ENCODE data around the gene ZFP92.

The ZFP92 gene

GRCh38 chrX:153441296-153441695, 30.0 kb downstream of the ZFP92 start:
- DNase-seq, result no peak

DNA sequence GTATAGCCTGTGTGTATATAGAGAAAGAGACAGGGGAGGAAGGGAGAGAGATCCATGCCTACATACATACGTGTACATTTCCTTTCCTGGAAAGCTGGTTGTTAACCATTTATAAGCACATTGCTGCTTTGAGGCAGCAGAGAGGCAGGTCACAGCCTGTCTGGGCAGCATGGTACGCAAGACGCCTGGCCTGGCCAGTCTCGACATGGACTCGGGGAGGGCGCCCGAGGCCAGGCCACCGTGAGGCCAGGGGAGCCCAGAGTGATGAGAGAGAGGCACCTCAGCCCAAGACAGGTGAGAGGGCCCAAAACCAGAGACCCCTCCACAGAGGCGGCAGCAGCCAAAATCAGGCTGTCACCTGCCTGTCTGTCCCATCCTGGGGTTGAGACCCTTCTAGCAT, 30.7 kb downstream of the ZFP92 start:
- DNase-seq, result no peak

GRCh38 chrX:153442463-153442862, 31.2 kb downstream of the ZFP92 start:
- DNase-seq, result no peak

DNA sequence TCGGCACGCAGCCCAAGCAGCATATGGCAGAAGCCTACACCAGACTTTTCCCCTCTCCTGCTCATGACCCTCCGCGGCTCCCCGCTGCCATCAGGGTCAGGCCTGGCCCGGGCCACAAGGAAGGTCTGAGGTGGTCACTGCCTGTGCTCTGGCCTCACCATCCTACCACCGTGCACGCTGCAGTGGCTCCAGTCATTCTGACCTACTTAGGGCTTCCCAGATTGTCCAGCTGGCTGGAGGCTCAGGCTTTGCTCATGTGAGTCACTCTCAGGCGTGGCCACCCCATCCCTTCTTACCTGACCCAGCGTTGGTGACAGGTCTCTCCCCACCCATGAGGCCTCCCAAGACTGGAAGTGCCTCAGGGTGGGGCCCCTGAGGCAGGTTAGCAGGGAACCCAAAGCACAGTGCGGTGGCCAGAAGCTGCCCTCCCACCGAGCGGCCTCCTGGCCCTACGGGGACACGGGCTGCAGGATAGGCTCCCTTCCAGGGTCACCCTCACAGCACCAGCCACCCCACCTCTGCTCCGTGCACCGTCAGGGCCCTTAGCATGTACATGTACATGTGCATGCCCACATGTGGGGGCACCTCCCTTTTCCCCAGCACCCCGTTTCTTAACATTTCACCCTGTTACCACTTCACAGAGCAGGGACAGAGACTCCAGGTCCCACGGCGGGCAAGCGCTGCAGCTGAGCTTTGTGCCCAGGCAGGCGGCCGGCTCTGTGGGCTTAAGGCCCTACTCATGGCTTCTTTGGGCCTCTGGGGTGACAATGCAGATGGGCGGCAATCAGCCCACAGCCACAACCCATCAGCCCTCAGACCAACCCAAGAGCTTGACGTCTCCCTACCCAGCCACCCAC, 32.4 kb downstream of the ZFP92 start:
- DNase-seq, result no peak

GRCh38 chrX:153444333-153445011, 33.2 kb downstream of the ZFP92 start:
- no peak for DNase-seq

DNA sequence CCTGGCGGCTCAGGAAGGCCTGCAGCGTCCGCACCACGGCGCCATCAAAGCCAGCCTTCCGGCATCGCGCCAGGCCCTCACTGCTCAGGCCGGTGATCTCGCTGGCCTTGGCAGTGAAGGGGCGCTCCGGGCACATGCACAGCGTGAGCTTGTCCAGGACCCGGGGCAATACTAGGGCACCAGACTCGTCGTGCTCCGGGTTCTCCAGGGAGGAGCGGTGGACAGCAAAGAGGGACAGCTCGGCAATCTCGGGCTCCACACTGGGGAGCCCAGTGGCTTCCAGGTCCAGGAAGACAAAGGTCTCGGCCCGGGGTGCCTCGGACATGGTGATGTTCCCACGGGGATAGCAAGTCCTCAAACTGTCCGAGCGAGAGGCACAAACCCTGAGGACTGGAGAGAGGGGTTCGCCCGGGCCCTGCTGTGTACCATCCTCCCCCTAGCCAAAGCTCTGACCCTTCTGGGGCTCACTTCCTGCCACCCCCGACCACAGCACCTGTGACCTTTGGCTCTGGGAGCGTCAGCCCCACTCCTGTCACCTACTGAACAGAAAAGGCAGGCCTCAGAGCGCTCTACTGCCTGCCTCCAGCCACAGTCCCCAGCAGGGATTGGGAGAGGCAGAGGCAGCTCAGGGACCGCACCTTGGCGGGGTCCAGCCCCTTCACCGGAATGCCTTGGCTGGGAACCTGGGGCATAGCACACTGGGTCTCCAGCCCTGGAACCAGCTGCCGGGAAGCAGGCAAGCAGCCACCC, 34.0 kb downstream of the ZFP92 start:
- no peak for DNase-seq

DNA sequence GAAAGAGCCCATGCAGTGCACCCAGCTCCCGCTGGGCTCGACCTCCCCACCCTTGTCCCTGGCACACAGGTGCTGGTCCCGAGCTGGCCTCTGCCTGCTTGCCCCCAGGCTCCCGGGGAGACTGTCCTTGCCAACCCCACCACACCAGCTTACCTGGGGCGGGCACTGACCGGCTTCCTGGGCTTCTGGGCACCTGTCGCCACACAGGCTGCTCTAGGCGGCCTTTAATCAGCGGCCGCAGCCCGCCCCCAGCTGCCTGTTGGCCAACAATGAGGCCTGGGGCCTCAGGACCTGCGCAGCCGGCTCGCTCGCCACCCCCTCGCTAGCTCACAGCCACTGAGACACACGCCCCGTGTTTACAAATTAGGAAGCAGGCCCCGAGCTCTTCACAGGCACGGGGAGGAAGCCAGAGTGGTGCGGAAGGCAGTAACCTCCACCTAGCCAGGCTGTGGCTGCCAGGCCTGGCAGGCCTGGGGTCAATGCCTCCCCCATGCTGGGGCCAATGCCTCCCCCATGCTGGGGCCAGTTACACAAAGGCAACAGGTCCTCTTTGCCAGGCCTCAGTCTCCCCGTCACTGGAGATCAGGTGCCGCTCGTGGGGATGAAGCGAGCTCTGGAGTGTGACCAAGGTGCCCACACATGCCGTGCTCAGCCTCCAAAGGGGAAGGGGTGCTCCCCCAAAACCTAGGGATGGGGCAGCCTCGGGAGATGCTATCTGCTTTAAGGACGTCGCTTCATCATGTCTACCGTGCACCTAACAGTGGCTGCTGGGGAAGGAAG, 34.8 kb downstream of the ZFP92 start, which contains the start of gene TREX2:
Gene TREX2, minus strand, starts transcription at position 201 of the 780 bp plus-strand sequence. CDS start 626 bp downstream, outside the sequence.
- DNase-seq, result no peak

DNA sequence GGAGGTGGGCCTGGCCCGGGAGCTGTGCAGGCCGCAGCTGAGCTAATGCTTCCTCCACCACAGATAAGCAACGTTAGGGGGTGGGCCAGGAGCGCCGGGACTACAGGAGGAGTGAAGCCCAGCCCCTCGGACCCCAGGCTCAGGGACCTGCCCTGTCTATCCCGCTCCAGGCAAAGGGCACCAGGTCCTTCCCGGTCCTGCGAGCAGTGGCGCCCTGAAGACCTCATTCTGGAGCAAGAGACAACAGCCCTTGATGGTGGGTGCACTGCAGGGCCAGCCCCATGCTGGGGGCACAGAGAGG, 35.3 kb downstream of the ZFP92 start:
- DNase-seq, result no peak

GRCh38 chrX:153446950-153447580, 35.8 kb downstream of the ZFP92 start:
- no peak for DNase-seq

- DNase-seq, result no peak
Measured at GRCh38 chrX:153447581-153447960, 36.3 kb downstream of the ZFP92 start.

DNA sequence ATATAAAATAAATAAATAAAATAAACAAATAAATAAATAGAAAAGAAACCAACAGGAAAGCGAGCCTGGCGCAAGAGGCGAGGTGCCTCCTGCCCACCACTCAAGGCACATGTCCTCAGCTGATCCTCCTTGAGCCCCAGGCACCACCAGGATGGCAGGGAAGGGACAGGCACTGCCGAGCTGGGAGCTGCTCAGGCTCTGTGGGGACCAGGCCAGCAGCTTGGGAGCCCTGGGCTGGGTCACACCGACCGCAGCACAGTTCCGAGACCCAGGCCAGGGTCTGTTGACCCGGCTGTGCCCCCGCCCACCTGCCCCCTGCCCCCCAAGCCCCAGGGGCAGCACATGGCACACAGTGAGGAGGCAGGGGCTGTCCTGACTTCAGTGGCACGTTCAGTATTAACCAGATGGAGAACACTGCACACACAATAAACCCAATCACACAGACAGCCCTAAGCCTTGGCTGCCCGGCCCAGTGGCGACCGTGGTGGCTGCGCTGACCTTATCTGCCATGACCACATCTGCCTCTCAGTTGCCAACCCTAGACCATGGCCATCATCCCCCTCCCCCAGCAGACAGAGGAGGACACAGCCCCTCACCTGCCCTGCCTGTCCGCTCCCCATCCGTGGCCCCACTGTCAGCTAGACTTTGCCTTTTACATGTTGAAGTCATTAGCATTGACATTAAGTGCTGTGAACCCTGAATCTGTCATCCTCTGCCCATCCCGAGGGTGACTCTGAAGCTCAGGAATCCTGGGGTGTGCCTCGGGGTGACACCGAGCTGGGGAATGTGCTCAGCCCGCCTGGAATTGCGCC, 37.5 kb downstream of the ZFP92 start:
- no peak for DNase-seq

- no peak for DNase-seq
Measured at GRCh38 chrX:153449368-153450113, 38.3 kb downstream of the ZFP92 start.

DNA sequence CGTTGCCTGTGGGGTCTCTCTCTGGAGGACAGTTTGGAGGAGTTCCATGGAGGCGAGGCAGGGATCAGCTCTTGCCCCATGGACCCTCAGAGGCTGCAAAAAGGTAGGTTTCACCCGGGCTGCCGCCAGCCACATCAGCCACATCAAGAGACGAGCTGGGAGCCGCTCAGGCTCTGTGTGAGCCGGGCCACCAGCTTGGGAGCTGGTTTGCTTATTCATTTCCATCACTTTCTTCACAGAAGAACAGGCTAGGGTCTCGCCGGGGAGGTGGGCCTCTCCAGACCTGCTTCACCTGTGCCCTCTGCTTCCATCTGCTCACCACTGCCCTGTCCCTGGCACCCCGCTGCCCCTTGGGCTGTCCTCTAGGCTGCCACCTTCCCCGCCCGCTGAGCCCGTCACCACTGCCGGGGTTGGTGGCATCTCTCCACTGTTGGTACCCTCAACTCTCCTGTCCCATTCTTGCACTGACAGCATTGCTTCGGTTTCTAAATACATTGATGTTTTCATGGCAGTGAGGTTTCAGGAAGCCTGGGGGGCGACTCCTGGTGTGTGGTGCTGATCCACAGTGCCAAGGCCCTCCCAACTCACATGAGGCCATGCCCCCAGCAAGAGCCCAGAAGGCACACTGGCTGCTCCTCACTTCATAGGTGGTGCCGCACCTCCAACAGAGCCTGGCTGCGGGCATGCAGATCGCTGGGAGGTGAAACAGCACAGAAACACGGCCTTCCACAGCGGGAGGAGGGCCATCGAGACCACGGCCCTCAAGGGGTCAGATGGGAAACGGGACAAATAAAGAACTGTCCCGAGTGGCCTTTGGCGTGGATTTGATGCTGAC, 39.1 kb downstream of the ZFP92 start:
- DNase-seq, result no peak

- no peak for DNase-seq
Measured at GRCh38 chrX:153450949-153451277, 39.6 kb downstream of the ZFP92 start.

DNA sequence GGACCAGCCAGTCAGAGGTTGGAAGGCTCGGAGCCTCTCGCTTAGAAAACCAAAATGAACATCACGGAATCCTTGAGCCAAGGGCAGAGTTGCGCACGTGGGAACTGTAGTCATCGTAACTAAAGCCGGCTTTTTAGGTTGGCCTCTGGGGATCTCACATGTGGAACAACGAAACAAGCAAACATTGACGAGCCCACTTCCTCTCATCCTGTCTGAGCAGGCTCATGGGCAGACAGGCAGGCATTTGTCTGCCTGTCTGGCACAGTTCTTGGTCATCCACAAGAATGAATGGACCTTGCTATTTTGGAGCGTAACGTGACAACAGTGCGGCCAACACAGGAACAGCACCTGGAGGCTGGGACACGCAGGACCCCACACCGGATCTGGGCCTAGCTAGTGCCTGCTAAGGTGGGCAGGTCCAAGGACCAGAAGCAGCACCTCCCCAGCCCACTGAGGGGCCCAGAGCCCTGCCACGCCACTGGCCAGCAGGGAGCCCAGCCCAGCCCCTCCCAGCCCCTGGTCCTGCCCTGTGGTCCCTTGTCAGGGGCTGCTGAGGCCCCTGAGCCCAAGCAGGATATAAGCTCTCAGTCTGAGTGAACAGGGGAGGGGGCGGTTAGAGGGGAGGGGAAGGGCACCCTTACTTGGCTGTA, 43.8 kb downstream of the ZFP92 start:
- DNase-seq, result no peak

DNA sequence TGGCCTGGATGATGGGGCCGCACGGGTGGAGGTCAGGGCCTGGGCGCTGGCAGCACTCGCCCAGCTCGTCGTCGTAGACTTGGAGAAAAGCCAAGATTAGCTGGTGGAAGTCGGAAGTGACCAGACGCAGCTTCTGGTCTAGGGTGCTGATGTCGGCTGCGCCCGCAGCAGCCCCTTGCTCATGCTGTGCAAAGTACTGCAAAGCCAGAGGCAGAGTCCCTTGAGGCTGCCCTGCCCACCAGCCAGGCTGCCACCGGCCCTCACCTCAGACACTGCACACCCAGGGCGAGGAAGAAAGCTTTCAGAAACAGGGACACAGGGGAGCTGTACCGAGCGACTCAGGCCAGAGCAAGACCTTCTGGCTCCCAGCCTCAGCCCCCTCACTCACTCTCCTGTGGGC, 44.3 kb downstream of the ZFP92 start:
- DNase-seq, result no peak

GRCh38 chrX:153456161-153456560, 44.9 kb downstream of the ZFP92 start:
- no peak for DNase-seq

- no peak for DNase-seq
Measured at GRCh38 chrX:153456704-153457103, 45.4 kb downstream of the ZFP92 start.

- DNase-seq, result no peak
Measured at GRCh38 chrX:153457136-153457825, 46.0 kb downstream of the ZFP92 start.
